ENCODE results near the gene CLK4.

CLK4 gene

DNA sequence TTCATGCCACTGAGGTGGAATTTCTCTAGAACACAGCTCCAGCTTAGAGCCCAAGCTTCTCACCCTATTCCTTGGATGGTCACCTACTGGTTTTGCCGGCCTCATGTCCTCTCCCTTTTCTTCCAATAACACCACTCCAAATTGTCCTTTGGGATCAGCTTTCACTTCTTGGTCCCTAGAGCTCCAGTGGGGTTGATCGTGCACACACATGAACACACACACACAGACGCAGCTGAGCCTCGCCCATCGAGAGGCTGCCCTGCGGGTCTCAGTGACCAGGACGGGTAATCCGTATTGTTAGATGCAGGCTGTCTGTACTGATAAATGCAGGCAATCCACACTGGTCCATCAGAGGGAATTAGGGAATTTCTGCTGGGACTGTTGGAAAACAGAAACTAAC, 43.6 kb downstream of the CLK4 start:
- DNase-seq, result no peak

- DNase-seq, result no peak
Measured at GRCh38 chr5:178582291-178582690, 44.6 kb downstream of the CLK4 start.

- DNase-seq, result no peak
Measured at GRCh38 chr5:178581621-178582020, 45.2 kb downstream of the CLK4 start.

DNA sequence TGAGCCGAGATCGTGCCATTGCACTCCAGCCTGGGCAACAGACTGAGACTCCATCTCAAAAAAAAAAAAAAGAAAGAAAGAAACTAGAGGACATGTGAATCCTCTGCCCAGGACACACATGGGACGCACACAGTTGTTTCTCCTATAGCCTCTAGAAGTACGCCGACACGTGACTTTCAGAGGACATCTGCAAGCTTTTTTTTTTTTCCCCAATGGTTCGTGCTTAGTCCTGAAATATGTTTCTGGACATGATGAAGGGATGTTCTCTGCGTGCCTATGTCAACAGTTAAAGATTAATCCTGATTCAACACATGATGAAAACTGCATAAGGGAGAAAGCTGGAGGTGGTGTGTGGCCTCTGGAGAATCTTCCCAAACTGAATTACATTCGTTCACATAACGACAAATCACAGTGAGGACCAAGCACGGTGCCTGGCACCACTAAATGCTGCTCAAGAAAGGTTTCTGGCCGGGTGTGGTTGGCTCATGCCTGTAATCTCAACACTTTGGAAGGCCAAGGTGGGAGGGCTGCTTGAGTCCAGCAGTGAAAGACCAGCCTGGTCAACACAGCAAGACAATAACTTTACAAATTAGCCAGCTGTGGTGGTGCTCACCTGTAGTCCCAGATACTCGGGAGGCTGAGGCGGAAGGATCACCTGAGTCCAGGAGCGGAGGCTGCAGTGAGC, 46.4 kb downstream of the CLK4 start:
- no peak for DNase-seq

DNA sequence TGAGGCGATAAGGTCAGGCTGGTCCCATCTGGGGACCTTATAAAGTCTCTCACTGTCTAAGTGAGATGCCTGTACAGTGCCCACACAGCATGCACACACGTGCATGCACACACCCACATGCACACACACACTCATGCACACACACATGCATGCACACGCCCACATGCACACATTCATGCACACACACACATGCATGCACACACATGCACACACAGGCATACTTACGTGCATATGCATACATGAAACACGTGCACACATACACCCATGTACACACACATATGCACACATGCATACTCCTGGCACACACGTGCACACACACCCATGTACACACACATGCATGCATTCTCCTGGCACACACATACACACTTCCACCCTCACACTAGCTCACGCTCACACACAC, 48.9 kb downstream of the CLK4 start:
- DNase-seq, result no peak

- no peak for DNase-seq
Measured at GRCh38 chr5:178577376-178577839, 49.4 kb downstream of the CLK4 start.

DNA sequence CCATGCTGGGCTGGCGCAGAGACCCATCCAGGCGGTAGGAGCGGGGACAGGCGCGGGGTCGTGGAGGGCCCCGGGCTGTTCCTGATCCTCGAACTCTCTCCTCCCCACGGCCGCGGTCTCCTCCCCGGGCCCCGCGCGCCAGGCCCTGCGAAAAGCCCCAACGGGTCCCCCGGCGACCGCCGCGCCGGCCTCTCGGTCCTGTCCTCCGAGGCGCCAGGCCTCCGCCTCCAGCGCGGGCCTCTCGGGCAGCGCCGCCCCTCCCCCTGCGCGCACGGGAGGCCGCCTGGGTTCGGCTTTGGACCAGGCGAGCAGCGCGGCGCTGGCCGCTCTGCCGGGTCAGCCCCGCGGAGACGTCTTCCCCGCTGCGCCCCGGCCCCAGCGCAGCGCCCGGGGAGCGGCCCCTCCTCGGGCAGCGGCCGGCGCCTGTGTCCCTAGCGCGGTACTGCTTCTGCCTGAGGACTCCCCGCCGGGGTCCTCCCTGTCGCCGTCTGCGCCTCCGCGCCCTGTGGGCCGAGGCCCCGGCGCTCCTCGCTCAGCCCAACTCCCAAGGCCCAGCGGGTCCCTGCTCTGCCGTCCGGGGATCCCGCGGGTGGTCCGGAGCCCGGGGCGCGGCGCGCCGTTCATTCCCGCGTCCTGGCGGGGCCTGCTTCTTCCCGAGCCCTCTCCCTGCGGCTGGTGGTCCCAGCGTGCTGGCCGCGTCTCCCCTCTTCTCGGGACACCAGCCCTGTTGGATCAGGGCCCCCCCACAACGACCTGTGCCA, 50.1 kb downstream of the CLK4 start:
- DNase-seq, result no peak

DNA sequence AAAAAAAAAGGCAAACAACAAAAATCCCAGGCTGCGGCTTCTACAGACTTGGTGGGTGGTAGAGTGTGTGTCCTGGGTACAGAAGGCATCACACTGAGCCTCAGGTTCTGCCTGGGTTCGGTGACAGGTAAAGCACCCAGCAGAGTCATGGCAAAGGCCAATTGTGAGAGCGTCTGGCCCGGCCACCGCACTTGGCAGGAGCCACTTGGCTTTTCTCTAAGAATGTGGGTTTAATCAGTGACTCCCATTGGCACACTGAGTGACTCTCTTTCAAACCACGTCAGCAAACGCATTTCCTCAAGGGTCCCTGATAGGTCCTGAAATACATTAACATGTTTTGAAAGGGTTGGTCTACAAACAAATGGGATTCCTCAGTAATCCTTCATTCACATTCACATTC, 53.6 kb downstream of the CLK4 start:
- DNase-seq, result no peak

GRCh38 chr5:178572617-178573016, 54.2 kb downstream of the CLK4 start:
- DNase-seq, result no peak

DNA sequence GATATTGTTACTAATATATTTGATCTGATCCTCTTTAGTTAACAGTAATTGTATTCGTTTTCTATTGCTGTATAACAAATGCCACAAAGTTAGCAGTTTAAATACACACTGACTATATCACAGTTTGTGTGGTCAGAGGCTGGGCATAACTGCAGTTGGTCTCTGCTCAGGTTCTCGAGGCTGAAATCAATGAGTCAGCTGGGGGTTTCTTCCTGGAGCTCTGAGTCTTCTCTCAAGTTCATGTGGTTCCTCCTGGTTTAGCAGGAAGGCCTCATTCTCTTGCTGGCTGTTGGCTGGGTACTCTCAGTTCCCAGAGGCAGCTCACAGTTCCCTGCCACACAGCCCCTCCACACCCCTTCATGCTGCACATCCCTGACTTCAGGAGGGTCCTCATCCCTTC, 57.4 kb downstream of the CLK4 start:
- DNase-seq, result no peak

DNA sequence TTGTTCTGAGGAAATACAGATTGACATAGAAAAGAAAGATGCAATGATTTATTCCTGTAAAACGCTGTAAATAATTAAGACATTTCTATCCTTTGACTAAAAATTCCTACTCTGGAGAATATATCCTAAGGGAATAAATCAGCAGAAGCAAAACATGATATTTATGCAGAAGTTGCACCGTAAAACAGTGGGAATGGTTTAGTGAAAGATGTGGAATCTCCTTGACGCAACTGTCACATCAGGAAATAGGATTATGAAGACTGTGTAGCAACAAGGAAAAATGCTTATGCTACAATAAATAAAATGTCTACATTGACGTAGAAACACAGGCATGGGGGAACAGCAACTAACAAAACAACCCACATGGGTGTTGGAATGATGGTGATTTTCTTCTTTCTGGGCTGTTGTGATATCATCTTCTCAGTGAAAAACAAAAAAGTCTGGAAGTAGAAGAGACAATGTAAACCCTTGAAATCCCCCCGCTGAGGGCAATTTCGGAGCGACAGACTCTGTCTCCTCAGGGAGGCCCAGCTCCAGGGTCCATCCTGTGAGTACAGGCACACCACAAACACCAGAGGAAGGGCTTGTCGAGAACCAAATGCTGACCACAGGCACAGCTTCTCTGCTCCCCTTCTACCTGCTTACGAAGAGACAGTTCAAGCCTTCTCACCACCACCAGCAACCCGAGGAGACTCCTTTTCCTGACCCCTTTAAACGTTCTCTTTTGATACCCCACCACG, 61.9 kb downstream of the CLK4 start:
- DNase-seq, result no peak

GRCh38 chr5:178564397-178564796, 62.5 kb downstream of the CLK4 start:
- no peak for DNase-seq

- DNase-seq, result no peak
Measured at GRCh38 chr5:178563621-178564020, 63.2 kb downstream of the CLK4 start.

DNA sequence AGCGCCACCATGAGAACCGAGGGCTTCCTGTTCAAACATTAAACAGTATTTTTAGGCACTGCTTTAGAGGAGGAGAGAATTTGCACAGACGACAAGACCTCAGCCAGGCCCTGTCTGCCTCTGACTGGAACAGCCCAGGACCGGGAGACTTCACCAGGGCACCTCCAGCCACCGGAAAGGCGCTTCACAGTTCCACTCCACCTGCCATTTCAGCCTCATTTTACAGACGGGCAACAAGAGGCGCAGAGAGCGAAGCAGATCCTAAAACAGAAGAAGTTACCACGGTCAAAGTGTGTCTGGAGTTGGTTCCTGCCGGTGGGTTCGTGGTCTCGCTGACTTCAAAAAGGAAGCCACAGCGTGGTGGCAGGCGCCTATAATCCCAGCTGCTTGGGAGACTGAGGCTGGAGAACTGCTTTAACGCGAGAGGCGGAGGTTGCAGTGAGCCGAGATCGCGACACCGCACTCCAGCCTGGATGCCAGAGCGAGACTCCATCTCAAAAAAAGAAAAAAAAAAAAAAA, 65.0 kb downstream of the CLK4 start:
- DNase-seq, result no peak

GRCh38 chr5:178560911-178561310, 65.9 kb downstream of the CLK4 start:
- DNase-seq, result no peak

DNA sequence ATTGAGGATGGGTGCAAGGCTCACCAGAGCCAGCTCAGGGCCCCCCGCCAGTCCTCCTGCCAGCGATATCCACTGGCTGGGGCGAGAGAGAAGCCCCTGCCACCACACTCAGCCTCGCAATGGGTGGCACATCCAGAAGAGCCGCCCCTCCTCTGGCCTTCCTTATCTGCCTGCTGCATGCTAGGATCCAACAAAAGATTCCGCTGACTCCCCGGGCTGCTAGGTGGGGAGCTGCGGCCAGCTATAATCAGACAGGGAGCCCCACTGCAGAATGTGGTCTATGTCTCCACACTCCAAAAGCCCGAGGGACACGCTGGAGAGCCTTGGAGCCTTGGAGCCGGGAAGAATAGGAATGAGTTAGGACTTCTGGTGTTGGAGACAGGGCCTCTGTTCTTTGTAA, 69.4 kb downstream of the CLK4 start:
- no peak for DNase-seq

DNA sequence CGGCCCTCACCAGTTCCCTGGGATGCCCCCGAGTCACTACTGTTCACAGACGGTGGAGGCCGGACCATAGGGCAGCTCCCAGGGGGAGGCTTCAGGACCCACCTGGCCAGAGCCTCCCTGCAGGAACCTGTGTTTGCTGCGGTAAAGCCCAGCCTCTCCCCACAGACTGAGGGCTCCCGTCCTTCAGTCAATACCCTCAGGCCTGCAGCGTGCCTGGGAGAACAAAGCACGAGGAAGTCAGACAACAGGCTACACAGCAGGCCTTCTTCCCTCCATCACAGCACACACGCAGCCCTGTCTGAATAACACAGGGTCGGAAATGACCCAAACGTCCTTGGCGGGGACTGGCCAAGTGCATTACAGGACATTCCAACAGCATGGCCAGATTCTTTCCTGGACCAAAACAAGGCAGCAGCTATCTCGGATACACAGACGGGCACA, 71.1 kb downstream of the CLK4 start:
- no peak for DNase-seq

DNA sequence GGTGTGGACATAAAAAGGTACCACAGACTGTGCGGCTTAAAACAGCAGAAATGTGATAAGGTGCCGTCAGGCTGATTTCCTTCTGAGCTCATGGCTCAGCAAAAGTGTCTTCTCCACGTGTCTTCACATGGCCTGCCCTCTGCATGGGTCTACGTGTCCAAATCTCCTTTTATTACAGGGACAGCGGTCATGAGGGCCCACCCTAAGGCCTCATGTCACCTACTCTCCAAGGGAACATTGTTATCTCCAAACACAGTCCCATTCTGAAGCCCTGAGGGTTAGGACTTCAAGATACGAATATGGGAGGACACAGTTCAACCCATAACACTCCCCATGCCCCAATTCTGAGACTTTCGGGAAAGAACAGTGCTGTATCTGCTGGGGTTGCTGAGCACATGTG, 71.8 kb downstream of the CLK4 start:
- DNase-seq, result no peak

DNA sequence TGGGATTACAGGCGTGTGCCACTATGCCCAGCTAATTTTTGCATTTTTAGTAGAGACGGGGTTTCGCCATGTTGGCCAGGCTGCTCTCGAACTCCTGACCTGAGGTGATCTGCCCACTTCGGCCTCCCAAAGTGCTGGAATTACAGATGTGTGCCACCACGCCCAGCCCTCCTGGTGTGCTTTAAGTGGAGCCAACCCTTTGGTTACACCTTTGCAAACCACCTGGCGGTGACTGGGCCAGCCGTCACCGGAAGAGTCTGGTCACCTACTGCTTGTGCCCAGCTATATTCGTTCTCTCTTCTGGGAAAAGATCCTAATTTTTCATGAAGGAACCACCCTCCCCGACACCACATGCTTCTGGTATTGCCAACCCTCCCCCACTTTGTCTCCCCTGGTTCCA, 72.5 kb downstream of the CLK4 start:
- no peak for DNase-seq

- DNase-seq, result no peak
Measured at GRCh38 chr5:178553517-178553916, 73.3 kb downstream of the CLK4 start.
